Uterus (tissue), 2 donors: Measurements from ENCODE around the gene VPS54.

ENCODE experiments used
- CTCF ChIP-seq, 4 experiments: fragments of 200-600 bp in 2 of 4; fragments of 450-650 bp in 2 of 4; sonication (generic) in 2 of 4; IDR thresholded peaks; one replicate each; pipeline ENCODE4 v1.5.1; 2016 to 2019; ENCODE audit warnings: antibody characterized with exemption in 4 of 4, mild to moderate bottlenecking in 2 of 4, moderate library complexity in 1 of 4
- POLR2A ChIP-seq, 2 donors: fragments of 450-650 bp; IDR thresholded peaks; one replicate each; pipeline ENCODE4 v1.6.1; 2016; ENCODE audit warnings: antibody characterized with exemption in 2 of 2, mild to moderate bottlenecking in 1 of 2, moderate library complexity in 1 of 2

- TF ChIP-seq CTCF (IDR thresholded peaks at IDR 0.05) = no peak
- TF ChIP-seq POLR2A (IDR thresholded peaks at IDR 0.05) = no peak
Observed at GRCh38 chr2:63981702-63982103, 37.5 kb downstream of the VPS54 start.
